K562 (cell line): ENCODE measurements around the gene OSBPL3.

Experiments
- ARHGAP35 ChIP-seq: fragments of 450-650 bp; IDR thresholded peaks from 2 replicates; pipeline ENCODE4 v1.6.1; 2018; ENCODE audit not compliant: partially characterized antibody
- EP300 ChIP-seq: IDR thresholded peaks from 2 replicates; pipeline ENCODE4 v1.6.1; 2012; ENCODE audit warnings: low read length, improper control_type of control experiment
- PTBP1 ChIP-seq: fragments of 200-400 bp; formaldehyde crosslinking; IDR thresholded peaks from 2 replicates; pipeline ENCODE4 v1.6.1; 2017; ENCODE audit warnings: low read depth, low read length
- TF ChIP-seq, protein P1 (sequence below): IDR thresholded peaks from 2 replicates; pipeline ENCODE4 v1.6.1; 2016; ENCODE audit warnings: missing genetic modification characterization, missing compliant biosample characterization
- TF ChIP-seq, protein P2 (sequence below): sonication (generic); formaldehyde crosslinking; IDR thresholded peaks from 2 replicates; pipeline ENCODE4 v1.8.0; 2022; ENCODE audit warnings: mild to moderate bottlenecking, low read depth, missing genetic modification reagents
- TF ChIP-seq, protein P3 (sequence below): sonication (generic); formaldehyde crosslinking; IDR thresholded peaks from 2 replicates; pipeline ENCODE4 v1.8.1; 2023; ENCODE audit warnings: mild to moderate bottlenecking, missing genetic modification reagents, moderate library complexity

DNA sequence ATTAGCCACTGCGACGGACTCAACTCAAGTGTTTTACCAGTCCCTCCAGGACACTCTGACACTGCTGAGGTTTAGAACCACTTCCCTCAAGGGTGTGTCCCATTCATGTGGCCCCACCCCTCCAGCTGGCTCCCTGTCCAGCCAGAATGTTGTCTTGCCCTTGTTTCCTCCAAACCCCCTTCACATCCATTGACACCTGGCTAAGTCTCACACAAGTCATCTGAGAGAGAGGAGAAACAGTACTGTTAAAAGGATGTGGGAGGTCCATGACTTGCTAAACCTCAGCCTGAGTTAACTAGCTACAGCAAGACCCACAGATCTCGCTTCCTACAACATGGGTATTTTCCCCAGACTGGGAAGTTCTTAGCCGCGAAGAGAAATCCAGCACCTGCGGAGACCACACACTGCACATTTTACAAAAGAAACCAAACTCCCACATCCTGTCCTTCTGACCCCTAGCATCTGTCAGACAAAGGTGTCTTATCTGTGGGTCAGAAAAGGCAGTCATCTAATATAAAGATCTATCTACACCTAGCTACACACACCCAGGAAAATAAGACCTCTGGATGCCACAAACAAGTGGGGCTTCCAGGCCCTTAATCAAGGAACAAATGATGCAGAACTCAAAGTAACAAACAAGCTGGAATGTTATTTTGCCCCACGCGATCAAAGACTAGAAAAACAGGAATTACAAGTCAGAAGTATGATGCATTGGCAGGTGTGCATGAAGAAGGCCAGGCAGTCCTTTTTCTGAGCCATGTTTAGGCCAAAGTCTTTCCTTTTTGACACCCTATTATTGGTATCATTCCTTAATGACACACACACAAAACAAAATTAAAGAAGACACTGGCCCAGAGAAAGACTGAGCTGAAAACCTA is 13.9 kb downstream of the OSBPL3 start:
- no peak for TF ChIP-seq PTBP1
- no peak for TF ChIP-seq EP300
- TF ChIP-seq, protein P1, sequence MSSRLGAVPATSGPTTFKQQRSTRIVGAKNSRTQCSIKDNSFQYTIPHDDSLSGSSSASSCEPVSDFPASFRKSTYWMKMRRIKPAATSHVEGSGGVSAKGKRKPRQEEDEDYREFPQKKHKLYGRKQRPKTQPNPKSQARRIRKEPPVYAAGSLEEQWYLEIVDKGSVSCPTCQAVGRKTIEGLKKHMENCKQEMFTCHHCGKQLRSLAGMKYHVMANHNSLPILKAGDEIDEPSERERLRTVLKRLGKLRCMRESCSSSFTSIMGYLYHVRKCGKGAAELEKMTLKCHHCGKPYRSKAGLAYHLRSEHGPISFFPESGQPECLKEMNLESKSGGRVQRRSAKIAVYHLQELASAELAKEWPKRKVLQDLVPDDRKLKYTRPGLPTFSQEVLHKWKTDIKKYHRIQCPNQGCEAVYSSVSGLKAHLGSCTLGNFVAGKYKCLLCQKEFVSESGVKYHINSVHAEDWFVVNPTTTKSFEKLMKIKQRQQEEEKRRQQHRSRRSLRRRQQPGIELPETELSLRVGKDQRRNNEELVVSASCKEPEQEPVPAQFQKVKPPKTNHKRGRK (tag), result no peak
- TF ChIP-seq, protein P2, sequence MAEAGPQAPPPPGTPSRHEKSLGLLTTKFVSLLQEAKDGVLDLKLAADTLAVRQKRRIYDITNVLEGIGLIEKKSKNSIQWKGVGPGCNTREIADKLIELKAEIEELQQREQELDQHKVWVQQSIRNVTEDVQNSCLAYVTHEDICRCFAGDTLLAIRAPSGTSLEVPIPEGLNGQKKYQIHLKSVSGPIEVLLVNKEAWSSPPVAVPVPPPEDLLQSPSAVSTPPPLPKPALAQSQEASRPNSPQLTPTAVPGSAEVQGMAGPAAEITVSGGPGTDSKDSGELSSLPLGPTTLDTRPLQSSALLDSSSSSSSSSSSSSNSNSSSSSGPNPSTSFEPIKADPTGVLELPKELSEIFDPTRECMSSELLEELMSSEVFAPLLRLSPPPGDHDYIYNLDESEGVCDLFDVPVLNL (CRISPR knock-in tag), result no peak
- TF ChIP-seq, protein P3, sequence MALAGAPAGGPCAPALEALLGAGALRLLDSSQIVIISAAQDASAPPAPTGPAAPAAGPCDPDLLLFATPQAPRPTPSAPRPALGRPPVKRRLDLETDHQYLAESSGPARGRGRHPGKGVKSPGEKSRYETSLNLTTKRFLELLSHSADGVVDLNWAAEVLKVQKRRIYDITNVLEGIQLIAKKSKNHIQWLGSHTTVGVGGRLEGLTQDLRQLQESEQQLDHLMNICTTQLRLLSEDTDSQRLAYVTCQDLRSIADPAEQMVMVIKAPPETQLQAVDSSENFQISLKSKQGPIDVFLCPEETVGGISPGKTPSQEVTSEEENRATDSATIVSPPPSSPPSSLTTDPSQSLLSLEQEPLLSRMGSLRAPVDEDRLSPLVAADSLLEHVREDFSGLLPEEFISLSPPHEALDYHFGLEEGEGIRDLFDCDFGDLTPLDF (CRISPR knock-in tag), result no peak
- no peak for TF ChIP-seq ARHGAP35
